GM12873 (cell line): ENCODE measurements around the gene SF1.

Experiments
- CTCF ChIP-seq: IDR thresholded peaks from 2 replicates; pipeline ENCODE4 v1.5.1; 2012; ENCODE audit warnings: low read depth, mild to moderate bottlenecking, moderate library complexity, low read length, control low read depth; ENCODE audit not compliant: insufficient read depth; ENCODE audit errors: missing control alignments

Gene SF1

GRCh38 chr11:64786308-64786707 is 8.0 kb upstream of the SF1 start:
- TF ChIP-seq CTCF: no peak

- TF ChIP-seq CTCF: no peak
These were observed 6.7 kb upstream of the SF1 start for GRCh38 chr11:64784813-64785581.

GRCh38 chr11:64778223-64778472 is 194 bp downstream of the SF1 start:
- no peak for TF ChIP-seq CTCF

GRCh38 chr11:64777449-64778222 is 706 bp downstream of the SF1 start:
- TF ChIP-seq CTCF: no peak

- no peak for TF ChIP-seq CTCF
These were observed 1.5 kb downstream of the SF1 start for GRCh38 chr11:64776875-64777274.

GRCh38 chr11:64776425-64776824 is 1.9 kb downstream of the SF1 start:
- TF ChIP-seq CTCF: no peak

- TF ChIP-seq CTCF: no peak
These were observed 4.2 kb downstream of the SF1 start for GRCh38 chr11:64774144-64774543.
